ENCODE measurements around the gene PRIMA1.

DNA sequence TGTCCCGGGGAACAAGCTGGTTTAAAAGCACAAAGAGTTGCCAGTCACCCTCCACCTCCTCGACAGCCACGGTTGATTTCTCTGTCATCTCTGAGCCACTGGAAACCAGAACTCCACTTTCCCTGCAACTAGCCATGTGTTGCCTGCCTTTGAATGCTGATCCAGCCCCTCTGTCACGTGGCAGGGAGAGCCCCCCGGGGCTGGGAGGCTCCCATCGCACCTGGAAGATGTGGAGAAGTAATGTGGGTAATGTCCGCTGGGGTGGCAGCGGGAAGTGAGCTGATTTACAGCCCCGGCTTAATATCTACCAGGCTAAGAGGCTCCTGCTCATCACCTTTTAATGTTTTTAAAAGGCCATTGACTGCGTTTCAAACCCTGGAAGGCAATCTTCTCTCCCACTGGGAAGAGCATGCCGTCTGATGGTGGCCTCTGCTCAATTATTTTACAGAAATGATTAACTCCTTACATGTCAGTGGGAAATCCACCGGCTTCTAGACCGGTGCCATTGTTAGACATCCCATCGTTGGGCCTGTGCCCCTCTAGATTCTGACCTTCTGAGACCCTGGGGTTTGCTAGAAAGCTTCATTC, 7.4 kb downstream of the PRIMA1 start:
- TF ChIP-seq, protein P1, sequence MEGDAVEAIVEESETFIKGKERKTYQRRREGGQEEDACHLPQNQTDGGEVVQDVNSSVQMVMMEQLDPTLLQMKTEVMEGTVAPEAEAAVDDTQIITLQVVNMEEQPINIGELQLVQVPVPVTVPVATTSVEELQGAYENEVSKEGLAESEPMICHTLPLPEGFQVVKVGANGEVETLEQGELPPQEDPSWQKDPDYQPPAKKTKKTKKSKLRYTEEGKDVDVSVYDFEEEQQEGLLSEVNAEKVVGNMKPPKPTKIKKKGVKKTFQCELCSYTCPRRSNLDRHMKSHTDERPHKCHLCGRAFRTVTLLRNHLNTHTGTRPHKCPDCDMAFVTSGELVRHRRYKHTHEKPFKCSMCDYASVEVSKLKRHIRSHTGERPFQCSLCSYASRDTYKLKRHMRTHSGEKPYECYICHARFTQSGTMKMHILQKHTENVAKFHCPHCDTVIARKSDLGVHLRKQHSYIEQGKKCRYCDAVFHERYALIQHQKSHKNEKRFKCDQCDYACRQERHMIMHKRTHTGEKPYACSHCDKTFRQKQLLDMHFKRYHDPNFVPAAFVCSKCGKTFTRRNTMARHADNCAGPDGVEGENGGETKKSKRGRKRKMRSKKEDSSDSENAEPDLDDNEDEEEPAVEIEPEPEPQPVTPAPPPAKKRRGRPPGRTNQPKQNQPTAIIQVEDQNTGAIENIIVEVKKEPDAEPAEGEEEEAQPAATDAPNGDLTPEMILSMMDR (IDR thresholded peaks at IDR 0.05), result no peak
- TF ChIP-seq YY1 (IDR thresholded peaks at IDR 0.05; ENCODE audit: low read depth), result no peak
- no peak for TF ChIP-seq EZH2phosphoT487 (IDR thresholded peaks at IDR 0.05; ENCODE audit: borderline replicate concordance, low read depth)
- TF ChIP-seq FOSL2 (IDR thresholded peaks at IDR 0.05; ENCODE audit: borderline replicate concordance, low read depth), result no peak
- TF ChIP-seq EP300 (IDR thresholded peaks at IDR 0.05; ENCODE audit: borderline replicate concordance in 1 of 2, low read depth in 1 of 2, low read length in 1 of 2), result no peak
- no peak for TF ChIP-seq RAD21 (IDR thresholded peaks at IDR 0.05; ENCODE audit: low read length)
- TF ChIP-seq GATA2 (CRISPR knock-in tag; IDR thresholded peaks at IDR 0.05), result no peak
- no peak for TF ChIP-seq GABPA (IDR thresholded peaks at IDR 0.05; ENCODE audit: low read depth)
- TF ChIP-seq TAF1 (IDR thresholded peaks at IDR 0.05; ENCODE audit: borderline replicate concordance, low read depth, low read length), result no peak
- TF ChIP-seq, protein P2, sequence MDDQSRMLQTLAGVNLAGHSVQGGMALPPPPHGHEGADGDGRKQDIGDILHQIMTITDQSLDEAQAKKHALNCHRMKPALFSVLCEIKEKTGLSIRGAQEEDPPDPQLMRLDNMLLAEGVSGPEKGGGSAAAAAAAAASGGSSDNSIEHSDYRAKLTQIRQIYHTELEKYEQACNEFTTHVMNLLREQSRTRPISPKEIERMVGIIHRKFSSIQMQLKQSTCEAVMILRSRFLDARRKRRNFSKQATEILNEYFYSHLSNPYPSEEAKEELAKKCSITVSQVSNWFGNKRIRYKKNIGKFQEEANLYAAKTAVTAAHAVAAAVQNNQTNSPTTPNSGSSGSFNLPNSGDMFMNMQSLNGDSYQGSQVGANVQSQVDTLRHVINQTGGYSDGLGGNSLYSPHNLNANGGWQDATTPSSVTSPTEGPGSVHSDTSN (IDR thresholded peaks at IDR 0.05), result no peak
- TF ChIP-seq, protein P3, sequence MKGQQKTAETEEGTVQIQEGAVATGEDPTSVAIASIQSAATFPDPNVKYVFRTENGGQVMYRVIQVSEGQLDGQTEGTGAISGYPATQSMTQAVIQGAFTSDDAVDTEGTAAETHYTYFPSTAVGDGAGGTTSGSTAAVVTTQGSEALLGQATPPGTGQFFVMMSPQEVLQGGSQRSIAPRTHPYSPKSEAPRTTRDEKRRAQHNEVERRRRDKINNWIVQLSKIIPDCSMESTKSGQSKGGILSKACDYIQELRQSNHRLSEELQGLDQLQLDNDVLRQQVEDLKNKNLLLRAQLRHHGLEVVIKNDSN (IDR thresholded peaks at IDR 0.05; ENCODE audit: borderline replicate concordance, low read depth), result no peak

Data from SK-N-SH (cell line).